ENCODE data around the gene AGO3. TPM values are rescaled to one million over a fixed set of nuclear protein-coding genes. Genes with fewer than 3 reads are reported as not detected.

The AGO3 gene
- total RNA-seq, 1 experiment from 2014 or later = 39.4 TPM

DNA sequence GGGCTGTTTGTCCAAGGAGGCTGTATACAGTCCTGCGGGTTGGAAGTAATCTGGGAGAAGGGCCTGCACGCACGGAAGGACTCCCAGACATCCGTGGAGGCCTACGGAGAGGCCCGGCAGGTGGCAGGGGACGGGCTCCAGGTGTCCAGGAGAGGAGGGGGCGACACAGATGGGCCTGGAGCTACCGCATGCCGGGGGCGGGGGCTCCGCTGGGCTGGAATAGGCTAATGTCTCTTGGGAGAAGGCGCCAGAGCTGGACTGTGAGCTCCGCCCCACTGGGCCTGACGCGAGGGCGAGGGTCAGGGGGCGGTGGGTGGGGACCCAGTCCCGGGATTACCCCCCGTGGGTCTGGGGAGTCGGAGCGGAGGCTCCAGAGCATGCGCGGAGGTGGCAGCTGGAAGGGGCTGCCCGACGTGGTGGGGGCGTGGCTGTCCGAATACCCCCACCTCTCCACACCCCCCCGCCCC, 47.2 kb upstream of the AGO3 start:
- no peak for DNase-seq (ENCODE audit: low read depth, low spot score)
- H3K4me1 ChIP-seq (ENCODE audit: control insufficient read depth, insufficient read depth, low read length) = peaks cover 17% of the 10 kb centered on the region

DNA sequence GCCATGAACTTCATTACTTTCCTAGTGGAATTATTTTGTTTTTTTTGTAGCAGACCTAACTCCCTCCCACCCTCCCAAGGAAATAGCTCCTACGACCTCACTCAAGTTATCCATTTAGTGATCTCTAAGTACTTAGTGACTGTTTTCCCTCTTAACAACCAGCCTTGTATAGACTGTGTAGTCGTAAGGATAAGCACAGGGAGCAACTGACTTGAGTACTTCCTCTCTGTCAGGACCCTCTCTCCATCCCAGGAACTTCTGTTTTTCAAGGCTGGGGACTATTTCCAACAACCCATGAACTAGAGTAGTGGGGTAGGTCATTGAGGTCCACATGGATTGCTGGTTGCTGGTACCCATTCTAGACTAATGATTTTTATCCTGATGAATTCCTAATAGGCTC, 46.0 kb upstream of the AGO3 start:
- in situ Hi-C loops (cut with HindIII; ENCODE audit: low pct_unique_long_range_greater_than_20kb, low sequenced_read_pairs) = no loop called here
- CTCF ChIA-PET = no interaction called here
- no peak overlapping the region for H3K4me3 ChIP-seq (ENCODE audit: low read depth in 2 of 2, low read length in 2 of 2)
- POLR2A ChIA-PET = interaction anchor here (0.6 kb wide), 1 partner anchor 665 kb away, joined by 6 read pairs; no protein-coding TSS in a partner anchor
- no TSS peak for BruUV-seq (replicated peaks)
- TF ChIP-seq, protein P1, sequence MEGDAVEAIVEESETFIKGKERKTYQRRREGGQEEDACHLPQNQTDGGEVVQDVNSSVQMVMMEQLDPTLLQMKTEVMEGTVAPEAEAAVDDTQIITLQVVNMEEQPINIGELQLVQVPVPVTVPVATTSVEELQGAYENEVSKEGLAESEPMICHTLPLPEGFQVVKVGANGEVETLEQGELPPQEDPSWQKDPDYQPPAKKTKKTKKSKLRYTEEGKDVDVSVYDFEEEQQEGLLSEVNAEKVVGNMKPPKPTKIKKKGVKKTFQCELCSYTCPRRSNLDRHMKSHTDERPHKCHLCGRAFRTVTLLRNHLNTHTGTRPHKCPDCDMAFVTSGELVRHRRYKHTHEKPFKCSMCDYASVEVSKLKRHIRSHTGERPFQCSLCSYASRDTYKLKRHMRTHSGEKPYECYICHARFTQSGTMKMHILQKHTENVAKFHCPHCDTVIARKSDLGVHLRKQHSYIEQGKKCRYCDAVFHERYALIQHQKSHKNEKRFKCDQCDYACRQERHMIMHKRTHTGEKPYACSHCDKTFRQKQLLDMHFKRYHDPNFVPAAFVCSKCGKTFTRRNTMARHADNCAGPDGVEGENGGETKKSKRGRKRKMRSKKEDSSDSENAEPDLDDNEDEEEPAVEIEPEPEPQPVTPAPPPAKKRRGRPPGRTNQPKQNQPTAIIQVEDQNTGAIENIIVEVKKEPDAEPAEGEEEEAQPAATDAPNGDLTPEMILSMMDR (IDR thresholded peaks at IDR 0.05) = no peak
- TF ChIP-seq TCF7L2 (IDR thresholded peaks at IDR 0.05; ENCODE audit: low read depth, low read length) = no peak
- no peak for TF ChIP-seq SIN3A (IDR thresholded peaks at IDR 0.05; ENCODE audit: borderline replicate concordance, insufficient read depth, low read depth, low read length)
- TF ChIP-seq POLR2AphosphoS5 (IDR thresholded peaks at IDR 0.05; ENCODE audit: low read depth, low read length) = no peak
- TF ChIP-seq, protein P2, sequence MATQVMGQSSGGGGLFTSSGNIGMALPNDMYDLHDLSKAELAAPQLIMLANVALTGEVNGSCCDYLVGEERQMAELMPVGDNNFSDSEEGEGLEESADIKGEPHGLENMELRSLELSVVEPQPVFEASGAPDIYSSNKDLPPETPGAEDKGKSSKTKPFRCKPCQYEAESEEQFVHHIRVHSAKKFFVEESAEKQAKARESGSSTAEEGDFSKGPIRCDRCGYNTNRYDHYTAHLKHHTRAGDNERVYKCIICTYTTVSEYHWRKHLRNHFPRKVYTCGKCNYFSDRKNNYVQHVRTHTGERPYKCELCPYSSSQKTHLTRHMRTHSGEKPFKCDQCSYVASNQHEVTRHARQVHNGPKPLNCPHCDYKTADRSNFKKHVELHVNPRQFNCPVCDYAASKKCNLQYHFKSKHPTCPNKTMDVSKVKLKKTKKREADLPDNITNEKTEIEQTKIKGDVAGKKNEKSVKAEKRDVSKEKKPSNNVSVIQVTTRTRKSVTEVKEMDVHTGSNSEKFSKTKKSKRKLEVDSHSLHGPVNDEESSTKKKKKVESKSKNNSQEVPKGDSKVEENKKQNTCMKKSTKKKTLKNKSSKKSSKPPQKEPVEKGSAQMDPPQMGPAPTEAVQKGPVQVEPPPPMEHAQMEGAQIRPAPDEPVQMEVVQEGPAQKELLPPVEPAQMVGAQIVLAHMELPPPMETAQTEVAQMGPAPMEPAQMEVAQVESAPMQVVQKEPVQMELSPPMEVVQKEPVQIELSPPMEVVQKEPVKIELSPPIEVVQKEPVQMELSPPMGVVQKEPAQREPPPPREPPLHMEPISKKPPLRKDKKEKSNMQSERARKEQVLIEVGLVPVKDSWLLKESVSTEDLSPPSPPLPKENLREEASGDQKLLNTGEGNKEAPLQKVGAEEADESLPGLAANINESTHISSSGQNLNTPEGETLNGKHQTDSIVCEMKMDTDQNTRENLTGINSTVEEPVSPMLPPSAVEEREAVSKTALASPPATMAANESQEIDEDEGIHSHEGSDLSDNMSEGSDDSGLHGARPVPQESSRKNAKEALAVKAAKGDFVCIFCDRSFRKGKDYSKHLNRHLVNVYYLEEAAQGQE (IDR thresholded peaks at IDR 0.05; ENCODE audit: insufficient read depth in 1 of 2, low read depth in 2 of 2, low read length in 1 of 2) = no peak
- no peaks in the 10 kb centered on the region for H3K27me3 ChIP-seq (ENCODE audit: control insufficient read depth, insufficient read depth, low read length)
- no peak overlapping the region for H3K27ac ChIP-seq (ENCODE audit: low read length)
- peaks cover 17% of the 10 kb centered on the region for H3K4me1 ChIP-seq (ENCODE audit: control insufficient read depth, insufficient read depth, low read length)
- no peaks in the 10 kb centered on the region for H3K9me3 ChIP-seq (ENCODE audit: control insufficient read depth, insufficient read depth, low read depth, low read length)
- intact Hi-C loops (cut with micrococcal nuclease; ENCODE audit: unreplicated experiment) = no loop called here
- DNase-seq (ENCODE audit: low read depth, low spot score) = no peak
- ATAC-seq = no peak
- H3K36me3 ChIP-seq (ENCODE audit: control insufficient read depth, insufficient read depth, low read length) = peaks cover 10% of the 10 kb centered on the region; the same call in 1 of the 2 replicates

More for the DNA sequence above, 47.2 kb upstream of the AGO3 start:
- in situ Hi-C loops (cut with HindIII; ENCODE audit: low pct_unique_long_range_greater_than_20kb, low sequenced_read_pairs) = no loop called here
- peak overlapping the region; percentile 73 for H3K27ac ChIP-seq (ENCODE audit: low read length)
- no peaks in the 10 kb centered on the region for H3K9me3 ChIP-seq (ENCODE audit: control insufficient read depth, insufficient read depth, low read depth, low read length)
- TF ChIP-seq TCF7L2 (IDR thresholded peaks at IDR 0.05; ENCODE audit: low read depth, low read length) (no peak), SIN3A (IDR thresholded peaks at IDR 0.05; ENCODE audit: borderline replicate concordance, insufficient read depth, low read depth, low read length) (no peak)
- TF ChIP-seq, protein P2 (IDR thresholded peaks at IDR 0.05; ENCODE audit: insufficient read depth in 1 of 2, low read depth in 2 of 2, low read length in 1 of 2) = no peak
- TF ChIP-seq, protein P1 (IDR thresholded peaks at IDR 0.05) = no peak
- POLR2A ChIA-PET = interaction anchor here (0.6 kb wide), 1 partner anchor 420 kb away, joined by 10 read pairs; no protein-coding TSS in a partner anchor
- H3K4me3 ChIP-seq (ENCODE audit: low read depth in 2 of 2, low read length in 2 of 2) = peak overlapping the region; percentile 93 to 96
- CTCF ChIA-PET = interaction anchor here (0.6 kb wide), 2 partner anchors 27 to 1655 kb away, joined by 5 to 6 read pairs; no protein-coding TSS in a partner anchor
- no peaks in the 10 kb centered on the region for H3K27me3 ChIP-seq (ENCODE audit: control insufficient read depth, insufficient read depth, low read length)
- no TSS peak for BruUV-seq (replicated peaks)
- H3K36me3 ChIP-seq (ENCODE audit: control insufficient read depth, insufficient read depth, low read length) = peaks cover 7% of the 10 kb centered on the region; the same call in 1 of the 2 replicates
- ATAC-seq = peak; percentile 24
- intact Hi-C loops (cut with micrococcal nuclease; ENCODE audit: unreplicated experiment) = no loop called here

All from Panc1 (cell line).